HL-60 (cell line): ENCODE data around the gene LZTR1.

Experiments
- GABPA ChIP-seq: IDR thresholded peaks from 2 replicates; pipeline ENCODE4 v1.6.1; 2012; ENCODE audit warnings: low read depth
- POLR2AphosphoS5 ChIP-seq: IDR thresholded peaks from 2 replicates; pipeline ENCODE4 v1.6.1; 2012; ENCODE audit warnings: low read depth
- SPI1 ChIP-seq: IDR thresholded peaks from 2 replicates; pipeline ENCODE4 v1.6.1; 2012; ENCODE audit warnings: low read depth, mild to moderate bottlenecking, borderline replicate concordance
- TF ChIP-seq, protein P1 (sequence below): IDR thresholded peaks from one replicate; pipeline ENCODE4 v1.5.1; 2011; ENCODE audit warnings: low read length, control low read depth, inconsistent platforms; ENCODE audit not compliant: insufficient read depth

GRCh38 chr22:20968281-20968977 lies 13.7 kb upstream of the LZTR1 start:
- no peak for TF ChIP-seq GABPA
- TF ChIP-seq, protein P1, sequence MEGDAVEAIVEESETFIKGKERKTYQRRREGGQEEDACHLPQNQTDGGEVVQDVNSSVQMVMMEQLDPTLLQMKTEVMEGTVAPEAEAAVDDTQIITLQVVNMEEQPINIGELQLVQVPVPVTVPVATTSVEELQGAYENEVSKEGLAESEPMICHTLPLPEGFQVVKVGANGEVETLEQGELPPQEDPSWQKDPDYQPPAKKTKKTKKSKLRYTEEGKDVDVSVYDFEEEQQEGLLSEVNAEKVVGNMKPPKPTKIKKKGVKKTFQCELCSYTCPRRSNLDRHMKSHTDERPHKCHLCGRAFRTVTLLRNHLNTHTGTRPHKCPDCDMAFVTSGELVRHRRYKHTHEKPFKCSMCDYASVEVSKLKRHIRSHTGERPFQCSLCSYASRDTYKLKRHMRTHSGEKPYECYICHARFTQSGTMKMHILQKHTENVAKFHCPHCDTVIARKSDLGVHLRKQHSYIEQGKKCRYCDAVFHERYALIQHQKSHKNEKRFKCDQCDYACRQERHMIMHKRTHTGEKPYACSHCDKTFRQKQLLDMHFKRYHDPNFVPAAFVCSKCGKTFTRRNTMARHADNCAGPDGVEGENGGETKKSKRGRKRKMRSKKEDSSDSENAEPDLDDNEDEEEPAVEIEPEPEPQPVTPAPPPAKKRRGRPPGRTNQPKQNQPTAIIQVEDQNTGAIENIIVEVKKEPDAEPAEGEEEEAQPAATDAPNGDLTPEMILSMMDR: no peak
- peak; percentile 95 for TF ChIP-seq SPI1
- TF ChIP-seq POLR2AphosphoS5: no peak
